ENCODE measurements around the gene ZNF837. TPM values are rescaled to one million over a fixed set of nuclear protein-coding genes. Genes with fewer than 3 reads are reported as not detected.
"Not testable (repeated sequence)": the region's sequence is repeated elsewhere in the genome, so short reads cannot be mapped to it uniquely, and the experiment has no call there.

Gene ZNF837
- total RNA-seq, 1 donor from 2014 or later = not detected

DNA sequence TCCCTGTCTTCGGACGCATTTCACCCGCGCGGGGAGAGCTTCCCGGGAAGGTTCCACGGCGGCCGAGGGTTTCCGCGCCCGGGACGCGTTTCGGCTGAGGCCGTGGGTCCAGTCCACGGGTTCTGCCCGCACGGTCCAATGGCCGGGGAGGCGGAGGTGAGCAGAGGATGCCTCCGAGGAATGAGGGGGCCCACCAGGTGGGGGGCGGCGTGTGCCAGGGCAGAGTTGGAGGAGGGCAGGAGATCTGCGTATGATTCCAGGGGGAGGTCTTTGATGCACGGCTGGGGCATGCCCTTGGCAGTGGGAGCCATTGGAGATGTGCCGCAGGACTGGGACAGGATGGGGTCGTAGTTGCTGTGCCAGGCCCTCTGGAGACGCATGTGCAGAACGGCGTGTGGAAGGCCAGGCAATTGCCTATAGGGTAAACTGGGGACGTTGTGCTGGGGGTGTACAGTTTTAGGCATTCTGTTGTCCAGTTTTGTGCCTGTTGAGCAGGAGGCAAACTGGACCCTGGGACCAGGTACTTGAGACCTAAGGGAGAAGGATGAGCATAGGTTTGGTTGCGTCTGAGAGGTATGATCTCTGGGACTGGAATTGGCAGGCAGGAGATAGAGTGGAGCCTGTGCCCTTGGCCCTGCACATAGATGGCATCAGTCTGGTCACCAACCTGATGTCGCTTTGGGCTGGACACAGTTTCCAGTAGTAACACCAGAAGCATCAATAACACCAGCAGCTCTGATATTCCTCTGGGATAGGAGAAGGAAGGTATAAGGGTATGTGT lies 28.4 kb upstream of the ZNF837 start:
- Histone ChIP-seq H3K36me3 (peaks cover 0 to 3% of the 10 kb centered on the region in 2 donors), H3K27ac (peak overlapping the region; percentile 86 to 93), H3K9me3 (no peaks in the 10 kb centered on the region), H3K4me1 (peaks cover 3 to 16% of the 10 kb centered on the region in 2 donors), H3K27me3 (no peaks in the 10 kb centered on the region), H3K4me3 (peak overlapping the region; percentile 97)
- no peak for DNase-seq (ENCODE audit: low spot score in 2 of 2)
- TF ChIP-seq CTCF (IDR thresholded peaks at IDR 0.05) = no peak
- intact Hi-C loops (cut with DNase I) = no loop called here

DNA sequence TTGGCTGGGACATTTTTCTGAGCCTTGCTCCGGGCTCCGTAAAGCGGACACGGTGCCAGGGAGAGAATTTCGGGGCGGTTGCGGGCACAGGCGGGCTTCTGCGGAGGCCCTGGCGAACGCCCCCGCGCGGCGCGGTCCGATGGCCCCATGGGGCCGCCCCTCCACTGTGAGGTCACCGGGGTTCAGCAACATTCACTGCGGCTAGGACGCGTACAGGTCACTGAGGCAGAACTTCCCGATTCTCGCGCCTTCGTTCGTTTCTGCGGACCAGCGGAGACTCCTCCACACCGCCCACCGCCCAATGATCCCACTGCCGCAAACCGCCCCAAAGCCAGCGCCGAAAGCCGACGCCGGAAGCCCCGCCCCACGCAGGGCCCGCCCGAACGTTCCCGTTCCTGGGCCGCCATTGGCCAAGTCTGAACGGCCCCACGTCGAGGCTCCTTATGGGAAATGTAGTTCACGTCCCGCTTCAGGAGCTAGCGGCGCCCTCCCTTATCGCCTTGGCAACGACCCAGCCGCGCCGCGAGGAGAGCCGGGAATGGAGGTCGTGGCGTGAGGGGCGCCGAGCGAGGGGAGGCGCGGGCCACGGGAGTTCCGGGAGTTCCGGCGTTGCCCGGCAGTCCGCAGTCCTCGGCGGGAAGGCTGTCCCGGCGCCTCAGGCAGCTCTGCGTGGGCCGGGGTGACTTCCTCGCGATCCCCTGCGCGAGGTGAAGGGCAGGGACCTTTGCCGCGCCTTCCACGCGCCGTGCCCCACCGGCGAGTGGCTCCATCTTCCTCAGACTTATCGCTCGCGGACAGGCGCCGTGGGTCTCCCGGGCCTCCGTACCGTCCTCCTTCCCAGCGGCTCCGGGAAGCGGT lies 27.6 kb upstream of the ZNF837 start, which contains the start of gene ZNF584:
Gene ZNF584, plus strand, starts transcription at position 498 of the 858 bp plus-strand sequence. CDS start 499 bp downstream, outside the sequence.
- Histone ChIP-seq H3K9me3 (no peaks in the 10 kb centered on the region), H3K27ac (peak within 1 kb of the TSS; percentile 86 to 93), H3K4me3 (peak within 1 kb of the TSS; percentile 97), H3K4me1 (peaks cover 3 to 16% of the 10 kb centered on the region in 2 donors), H3K36me3 (peaks cover 0 to 3% of the 10 kb centered on the region in 2 donors), H3K27me3 (no peaks in the 10 kb centered on the region)
- peak; percentile 76 to 97 for DNase-seq (ENCODE audit: low spot score in 2 of 2)
- TF ChIP-seq CTCF (IDR thresholded peaks at IDR 0.05) = no peak
- intact Hi-C loops (cut with DNase I) = loop anchor here (1.0 kb wide), 1 partner anchor 32 kb away; the partner anchor contains the start of gene ZNF132

DNA sequence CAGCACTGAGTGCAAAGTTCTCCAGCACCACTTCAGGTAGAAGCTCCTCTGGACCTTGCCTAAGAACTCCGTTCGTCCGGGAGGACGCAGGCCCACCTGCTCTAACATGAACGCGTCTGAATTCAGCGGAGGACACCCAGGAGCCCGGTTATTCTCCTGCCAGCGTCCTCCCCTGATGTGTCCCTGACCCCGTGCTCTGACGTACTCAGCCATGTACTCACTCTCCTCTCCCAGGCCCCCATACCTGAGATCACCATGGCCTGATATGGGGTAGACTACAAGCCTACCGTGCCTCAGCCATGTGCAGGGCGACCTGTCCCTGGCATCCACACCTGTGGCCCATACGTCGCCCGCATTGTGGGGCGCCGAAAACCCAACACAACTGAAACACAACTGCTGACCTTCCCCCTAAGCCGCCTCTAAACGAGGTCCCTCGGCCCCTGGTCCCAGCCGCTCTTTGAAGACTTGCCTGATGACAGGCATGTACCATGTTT lies 26.9 kb upstream of the ZNF837 start:
- no peaks in the 10 kb centered on the region for H3K9me3 ChIP-seq
- no peak for DNase-seq (ENCODE audit: low spot score in 2 of 2)
- peaks cover 3 to 16% of the 10 kb centered on the region in 2 donors for H3K4me1 ChIP-seq
- no peaks in the 10 kb centered on the region for H3K27me3 ChIP-seq
- H3K27ac ChIP-seq = peak overlapping the region; percentile 86 to 93
- no peaks in the 10 kb centered on the region for H3K36me3 ChIP-seq
- H3K4me3 ChIP-seq = peak overlapping the region; percentile 97
- intact Hi-C loops (cut with DNase I) = loop anchor here (1.0 kb wide), 1 partner anchor 33 kb away; the partner anchor contains the start of gene ZNF132
- no peak for TF ChIP-seq CTCF (IDR thresholded peaks at IDR 0.05)

DNA sequence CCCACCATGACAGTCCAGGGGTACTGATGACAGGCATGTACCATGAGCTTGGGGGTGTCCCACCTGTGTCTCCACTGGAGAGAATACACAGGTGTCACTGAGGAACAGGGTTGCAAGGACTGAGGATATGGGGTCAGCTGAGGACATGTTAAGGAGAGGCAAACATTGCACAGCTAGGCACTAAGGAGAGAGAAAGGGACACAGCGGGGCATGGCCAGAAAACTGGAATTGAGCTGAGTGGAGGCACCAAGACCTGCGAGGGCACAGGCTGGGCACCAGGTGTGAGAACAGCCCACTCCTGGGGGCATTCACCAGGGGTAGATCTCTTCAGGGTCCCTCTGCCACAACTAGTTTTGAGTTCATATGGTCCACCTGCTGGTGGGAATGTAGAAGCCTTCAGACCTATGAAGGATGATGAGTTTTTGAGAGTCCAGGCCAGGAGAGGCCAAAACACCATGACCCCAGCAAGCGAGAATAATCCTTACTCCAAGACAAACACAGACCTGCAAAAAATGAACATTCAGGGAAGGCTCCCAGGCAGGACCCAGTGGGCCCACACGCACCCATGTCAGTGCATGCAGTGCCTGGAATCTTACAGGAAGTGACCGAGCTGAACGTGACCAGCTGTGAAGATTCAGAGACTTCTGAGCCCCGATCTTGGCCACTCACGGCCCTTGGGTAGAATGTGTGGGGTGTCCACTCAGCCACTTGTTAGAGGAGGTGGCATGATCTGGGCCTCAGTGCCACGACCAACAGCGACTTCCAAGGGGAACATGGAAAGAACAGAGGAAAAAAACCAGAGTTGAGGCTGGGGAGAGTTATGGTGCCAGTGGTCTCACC lies 26.2 kb upstream of the ZNF837 start:
- DNase-seq (ENCODE audit: low spot score in 2 of 2) = no peak
- Histone ChIP-seq H3K4me1 (peaks cover 3 to 16% of the 10 kb centered on the region in 2 donors), H3K4me3 (peak overlapping the region; percentile 97), H3K27me3 (no peaks in the 10 kb centered on the region), H3K9me3 (no peaks in the 10 kb centered on the region), H3K36me3 (no peaks in the 10 kb centered on the region), H3K27ac (no peak overlapping the region)
- intact Hi-C loops (cut with DNase I) = no loop called here
- peak in 1 of 3 experiments; percentile 11 for TF ChIP-seq CTCF (IDR thresholded peaks at IDR 0.05)

DNA sequence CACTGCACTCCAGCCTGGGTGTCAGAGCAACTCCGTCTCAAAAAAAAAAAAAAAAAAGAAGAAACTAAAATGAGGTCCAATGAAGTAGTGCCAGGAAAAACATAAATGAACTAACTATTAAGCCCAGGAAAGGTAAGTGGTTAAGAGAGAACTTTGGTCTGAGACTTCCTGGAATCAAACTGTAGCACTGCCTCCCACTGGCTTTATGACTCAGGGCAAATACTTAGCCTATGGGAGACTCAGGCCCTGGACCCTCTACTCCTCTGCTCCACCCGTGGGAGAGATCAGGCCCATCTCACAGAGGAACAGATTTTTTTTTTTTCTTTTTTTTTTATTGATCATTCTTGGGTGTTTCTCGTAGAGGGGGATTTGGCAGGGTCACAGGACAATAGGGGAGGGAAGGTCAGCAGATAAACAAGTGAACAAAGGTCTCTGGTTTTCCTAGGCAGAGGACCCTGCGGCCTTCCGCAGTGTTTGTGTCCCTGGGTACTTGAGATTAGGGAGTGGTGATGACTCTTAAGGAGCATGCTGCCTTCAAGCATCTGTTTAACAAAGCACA lies 23.2 kb upstream of the ZNF837 start:
- H3K4me3 ChIP-seq; H3K36me3 ChIP-seq; H3K9me3 ChIP-seq; intact Hi-C loops (cut with DNase I); H3K27ac ChIP-seq; DNase-seq (ENCODE audit: low spot score in 2 of 2); H3K27me3 ChIP-seq: not testable (repeated sequence)
- peaks cover 7 to 17% of the 10 kb centered on the region in 2 donors for H3K4me1 ChIP-seq
